Erythroblast (primary cell): ENCODE measurements around the gene CTNNAL1.
"Not testable (repeated sequence)": the region's sequence is repeated elsewhere in the genome, so short reads cannot be mapped to it uniquely, and the experiment has no call there.

ENCODE experiments used
- DNase-seq, 2 experiments: peaks; one replicate each; lab custom pipeline; 2025; lab: John Stamatoyannopoulos, UW
- GATA1 ChIP-seq: IDR thresholded peaks from 2 replicates; pipeline ENCODE4 v1.6.1; 2011; ENCODE audit warnings: low read depth, mild to moderate bottlenecking, control low read depth, low read length, moderate library complexity
- POLR2A ChIP-seq: IDR thresholded peaks from 2 replicates; pipeline ENCODE4 v1.6.1; 2011; ENCODE audit warnings: mild to moderate bottlenecking, low read length

Gene CTNNAL1

GRCh38 chr9:108956022-108956630, 57.2 kb downstream of the CTNNAL1 start:
- no peak for TF ChIP-seq POLR2A
- no peak for TF ChIP-seq GATA1
- DNase-seq: no peak

- peak; percentile 50 to 71 for DNase-seq
- TF ChIP-seq POLR2A (no peak), GATA1 (no peak)
Measured at GRCh38 chr9:108953983-108954574, 59.2 kb downstream of the CTNNAL1 start.

- TF ChIP-seq POLR2A (no peak), GATA1 (no peak)
- no peak for DNase-seq
Measured at GRCh38 chr9:108951578-108951977, 61.7 kb downstream of the CTNNAL1 start.

- DNase-seq: no peak
- no peak for TF ChIP-seq GATA1
- TF ChIP-seq POLR2A: no peak
Measured at GRCh38 chr9:108950168-108950567, 63.1 kb downstream of the CTNNAL1 start.

GRCh38 chr9:108939975-108940374, 73.3 kb downstream of the CTNNAL1 start:
- TF ChIP-seq POLR2A (no peak), GATA1 (no peak)
- DNase-seq: no peak

- no peak for TF ChIP-seq GATA1
- TF ChIP-seq POLR2A: no peak
- no peak for DNase-seq
Measured at GRCh38 chr9:108937561-108938305, 75.6 kb downstream of the CTNNAL1 start.

- TF ChIP-seq POLR2A (peak; percentile 45), GATA1 (no peak)
- DNase-seq: peak; percentile 93 to 95
Measured at GRCh38 chr9:108934323-108934893, 78.9 kb downstream of the CTNNAL1 start, which contains the start of gene ABITRAM. Gene ABITRAM, plus strand, starts transcription at chr9:108934400. Its CDS starts 87 bp downstream, at chr9:108934487.

- TF ChIP-seq GATA1: no peak
- TF ChIP-seq POLR2A: peak; percentile 78
- DNase-seq: peak; percentile 96 to 97
Measured at GRCh38 chr9:108933718-108934322, 79.5 kb downstream of the CTNNAL1 start, which contains the start of gene ELP1. Gene ELP1, minus strand, starts transcription at chr9:108934124. Its CDS starts 2,978 bp downstream, at chr9:108931146.

- peak; percentile 69 to 72 for DNase-seq
Measured at GRCh38 chr9:108933231-108933717, 80.0 kb downstream of the CTNNAL1 start.

GRCh38 chr9:108928386-108928785, 84.9 kb downstream of the CTNNAL1 start:
- TF ChIP-seq GATA1 (no peak), POLR2A (no peak)
- DNase-seq: no peak

More at GRCh38 chr9:108933231-108933717, 80.0 kb downstream of the CTNNAL1 start:
- no peak for TF ChIP-seq POLR2A
- TF ChIP-seq GATA1: no peak

- DNase-seq: no peak
- no peak for TF ChIP-seq POLR2A
- no peak for TF ChIP-seq GATA1
Measured at GRCh38 chr9:108924466-108924865, 88.8 kb downstream of the CTNNAL1 start.

- DNase-seq: no peak
- TF ChIP-seq POLR2A: no peak
- no peak for TF ChIP-seq GATA1
Measured at GRCh38 chr9:108921200-108921599, 92.1 kb downstream of the CTNNAL1 start.

GRCh38 chr9:108920401-108920800, 92.9 kb downstream of the CTNNAL1 start:
- not testable (repeated sequence) for DNase-seq

- no peak for DNase-seq
- TF ChIP-seq GATA1: no peak
- no peak for TF ChIP-seq POLR2A
Measured at GRCh38 chr9:108919517-108919916, 93.8 kb downstream of the CTNNAL1 start.
